CD14-positive monocyte (primary cell): ENCODE data around the gene GFRA4. TPM values are rescaled to one million over a fixed set of nuclear protein-coding genes. Genes with fewer than 3 reads are reported as not detected.

Experiments used
- DNase-seq, 3 donors: peaks; one replicate each; pipeline ENCODE4 v3.0.0-alpha.2; 2011 to 2022
- H2AFZ ChIP-seq: 2 replicates; pipeline ENCODE4 v1.6.0; 2012; ENCODE audit warnings: mild to moderate bottlenecking, low read depth, low read length, inconsistent platforms; ENCODE audit not compliant: insufficient read depth, poor library complexity, severe bottlenecking
- H3K27ac ChIP-seq, 2 donors: 1 replicate in 1 of 2; 2 replicates in 1 of 2; pipeline ENCODE4 v1.5.1; 2012 to 2013; ENCODE audit warnings: low read length in 2 of 2, control low read depth in 1 of 2, inconsistent platforms in 1 of 2, low read depth in 1 of 2, mild to moderate bottlenecking in 1 of 2
- H3K27me3 ChIP-seq, 2 donors: one replicate each; pipeline versions ENCODE4 v1.6.0 to v1.6.1; 2011 to 2013; ENCODE audit warnings: low read length in 2 of 2; ENCODE audit not compliant: control insufficient read depth in 2 of 2, insufficient read depth in 2 of 2
- H3K36me3 ChIP-seq, 2 donors: replicated peaks in 1 of 2; 1 replicate in 1 of 2; 2 replicates in 1 of 2; pipeline versions ENCODE4 v1.5.1 to v1.6.1; 2012 to 2013; ENCODE audit warnings: low read length in 2 of 2, control low read depth in 1 of 2, inconsistent platforms in 1 of 2, mild to moderate bottlenecking in 1 of 2; ENCODE audit not compliant: insufficient read depth in 2 of 2, control insufficient read depth in 1 of 2
- H3K4me1 ChIP-seq, 2 donors: 1 replicate in 1 of 2; 2 replicates in 1 of 2; pipeline versions ENCODE4 v1.5.1 to v1.6.1; 2012 to 2013; ENCODE audit warnings: low read length in 2 of 2, control low read depth in 1 of 2, inconsistent platforms in 1 of 2, mild to moderate bottlenecking in 1 of 2, moderate library complexity in 1 of 2; ENCODE audit not compliant: insufficient read depth in 2 of 2, control insufficient read depth in 1 of 2
- H3K4me2 ChIP-seq: replicated peaks from 2 replicates; pipeline ENCODE3; 2012; ENCODE audit warnings: low read length, moderate library complexity, mild to moderate bottlenecking; ENCODE audit not compliant: poor library complexity, severe bottlenecking; ENCODE audit errors: extremely low read depth
- H3K4me3 ChIP-seq, 3 experiments: fragments of 200-600 bp in 1 of 3; sonication (generic) in 1 of 3; replicated peaks in 1 of 3; 1 replicate in 2 of 3; 2 replicates in 1 of 3; pipeline ENCODE4 v1.5.1; 2011 to 2013; ENCODE audit warnings: low read length in 3 of 3, mild to moderate bottlenecking in 3 of 3, control low read depth in 2 of 3, low read depth in 2 of 3, inconsistent platforms in 1 of 3, moderate library complexity in 1 of 3
- H3K79me2 ChIP-seq: 2 replicates; pipeline ENCODE4 v1.6.0; 2012; ENCODE audit warnings: mild to moderate bottlenecking, control low read depth, inconsistent platforms, low read length, moderate library complexity; ENCODE audit not compliant: insufficient read depth
- H3K9ac ChIP-seq: 2 replicates; pipeline ENCODE4 v1.6.0; 2017; ENCODE audit warnings: low read length, mild to moderate bottlenecking; ENCODE audit not compliant: insufficient read depth, poor library complexity, severe bottlenecking
- H3K9me3 ChIP-seq, 2 donors: replicated peaks in 1 of 2; 1 replicate in 1 of 2; 2 replicates in 1 of 2; pipeline versions ENCODE4 v1.5.1 to v1.6.1; 2012 to 2013; ENCODE audit warnings: low read length in 2 of 2, control low read depth in 1 of 2; ENCODE audit not compliant: control insufficient read depth in 1 of 2, insufficient read depth in 1 of 2
- H4K20me1 ChIP-seq: 2 replicates; pipeline ENCODE4 v1.6.0; 2012; ENCODE audit warnings: mild to moderate bottlenecking, low read length, control low read depth, moderate library complexity; ENCODE audit not compliant: insufficient read depth
- H3K27ac Mint-ChIP-seq, 7 donors: one replicate each; pipeline ENCODE4 v1.8.0; 2020; ENCODE audit warnings: mild to moderate bottlenecking in 7 of 7, mixed read lengths in 7 of 7, moderate library complexity in 6 of 7, inconsistent platforms in 2 of 7
- H3K27me3 Mint-ChIP-seq, 3 donors: one replicate each; pipeline ENCODE4 v1.8.0; 2021 to 2022; ENCODE audit warnings: low read depth in 3 of 3, mild to moderate bottlenecking in 3 of 3, mixed read lengths in 3 of 3, moderate library complexity in 3 of 3, inconsistent platforms in 1 of 3
- H3K36me3 Mint-ChIP-seq, 2 donors: one replicate each; pipeline ENCODE4 v1.8.0; 2020; ENCODE audit warnings: mixed read lengths in 2 of 2, inconsistent platforms in 1 of 2, mild to moderate bottlenecking in 1 of 2
- H3K4me1 Mint-ChIP-seq: one replicate; pipeline ENCODE4 v1.8.0; 2020; ENCODE audit warnings: mild to moderate bottlenecking, mixed read lengths
- H3K4me3 Mint-ChIP-seq, 2 donors: one replicate each; pipeline ENCODE4 v1.8.0; 2020; ENCODE audit warnings: mild to moderate bottlenecking in 2 of 2, mixed read lengths in 2 of 2, moderate library complexity in 1 of 2
- H3K9me3 Mint-ChIP-seq, 7 donors: one replicate each; pipeline ENCODE4 v1.8.0; 2020 to 2022; ENCODE audit warnings: mixed read lengths in 7 of 7, mild to moderate bottlenecking in 6 of 7, moderate library complexity in 6 of 7, inconsistent platforms in 2 of 7
- CTCF ChIP-seq: fragments of 200-600 bp; IDR thresholded peaks from one replicate; pipeline ENCODE4 v1.8.0; 2022; ENCODE audit warnings: antibody characterized with exemption, mild to moderate bottlenecking
- WGBS: methylation state at CpG from one replicate; pipeline ENCODE4 v1.1.5; 2013; ENCODE audit warnings: missing lambda C conversion rate; ENCODE audit not compliant: insufficient coverage; 5-methylcytosine and 5-hydroxymethylcytosine counted together
- intact Hi-C, 2 donors: fragments of 100-400 bp; cut with micrococcal nuclease; formaldehyde crosslinking; loops; one replicate each; pipeline versions ENCODE4 v1.15.0 to v1.15.1; 2023
- polyA plus RNA-seq, 3 donors: library from polyadenylated mRNA; depleted of rRNA in 1 of 3; unstranded in 2 of 3; stranded (reverse) in 1 of 3; fragments of 300-500 nt in 2 of 3; fragments of >200 nt in 1 of 3; fragmentation: Illumina TruSeq in 2 of 3; gene quantifications; 1 replicate in 2 of 3; 2 replicates in 1 of 3; pipeline ENCODE4 v1.2.3, GENCODE V29; 2012 to 2021

GFRA4 gene
- polyA plus RNA-seq, 3 donors = not detected

GRCh38 chr20:3699037-3699436, 35.8 kb upstream of the GFRA4 start:
- intact Hi-C loops = no loop called here
- Histone ChIP-seq H3K27me3 (no peaks in the 10 kb centered on the region), H3K4me3 (no peak overlapping the region), H3K9me3 (peaks cover 4 to 8% of the 10 kb centered on the region in 2 donors), H2AFZ (no peak overlapping the region), H3K4me2 (no peak overlapping the region), H4K20me1 (no peaks in the 10 kb centered on the region), H3K79me2 (no peaks in the 10 kb centered on the region), H3K27ac (no peak overlapping the region), H3K4me1 (no peaks in the 10 kb centered on the region), H3K9ac (no peak overlapping the region), H3K36me3 (peaks cover 0 to 21% of the 10 kb centered on the region in 2 donors)
- Mint-ChIP-seq H3K27ac (no peak overlapping the region), H3K27me3 (peaks cover 1 to 5% (median 1%) of the 10 kb centered on the region in 3 donors), H3K9me3 (peaks cover 3 to 12% (median 5%) of the 10 kb centered on the region in 7 donors), H3K4me1 (no peaks in the 10 kb centered on the region), H3K4me3 (no peak overlapping the region), H3K36me3 (peaks cover 3 to 4% of the 10 kb centered on the region in 2 donors)
- 97% methylated on average over 15 of the region's 16 CpGs for WGBS
- DNase-seq = no peak
- no peak for TF ChIP-seq CTCF

DNA sequence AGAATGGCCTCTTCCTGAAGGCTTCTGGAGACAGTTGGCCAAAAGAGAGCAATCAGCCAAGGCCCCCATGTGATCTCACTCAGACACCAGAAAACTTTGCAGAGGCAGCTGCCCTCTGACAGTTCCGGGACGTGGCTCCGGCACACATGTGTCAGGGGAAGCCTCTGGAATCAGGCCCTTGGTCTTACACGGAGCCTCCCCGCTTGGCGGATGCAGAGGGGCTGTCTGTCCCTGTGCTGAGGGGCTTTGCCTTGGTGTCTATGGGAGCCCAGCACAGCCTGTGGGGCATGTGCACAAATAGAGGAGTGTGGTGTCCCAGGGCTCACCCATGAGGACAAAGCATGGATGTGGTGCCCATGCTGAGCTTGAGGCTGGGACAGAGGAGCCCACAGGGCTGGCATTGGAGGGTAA, 35.4 kb upstream of the GFRA4 start:
- no peaks in the 10 kb centered on the region for H3K27me3 ChIP-seq
- Mint-ChIP-seq H3K4me3 (no peak overlapping the region), H3K9me3 (peaks cover 3 to 12% (median 5%) of the 10 kb centered on the region in 7 donors), H3K4me1 (no peaks in the 10 kb centered on the region), H3K27ac (no peak overlapping the region), H3K36me3 (peaks cover 1 to 4% of the 10 kb centered on the region in 2 donors), H3K27me3 (peaks cover 1 to 7% (median 1%) of the 10 kb centered on the region in 3 donors)
- no peak for TF ChIP-seq CTCF
- intact Hi-C loops = no loop called here
- H3K79me2 ChIP-seq = no peaks in the 10 kb centered on the region
- no peak overlapping the region for H3K4me2 ChIP-seq
- no peak overlapping the region for H2AFZ ChIP-seq
- DNase-seq = no peak
- no peak overlapping the region for H3K27ac ChIP-seq
- H3K4me1 ChIP-seq = no peaks in the 10 kb centered on the region
- no peak overlapping the region for H3K9ac ChIP-seq
- H3K36me3 ChIP-seq = peaks cover 0 to 17% of the 10 kb centered on the region in 2 donors
- WGBS = 84% methylated on average over 6 of the region's 6 CpGs
- peaks cover 4 to 8% of the 10 kb centered on the region in 2 donors for H3K9me3 ChIP-seq
- H3K4me3 ChIP-seq = no peak overlapping the region
- H4K20me1 ChIP-seq = no peaks in the 10 kb centered on the region
